Uterus (tissue), 4 donors: ENCODE measurements around the gene GPALPP1. TPM values are rescaled to one million over a fixed set of nuclear protein-coding genes. Genes with fewer than 3 reads are reported as not detected.

Experiments used
- DNase-seq, 2 donors: peaks; one replicate each; pipeline ENCODE4 v3.0.0-alpha.2; 2019 to 2020
- H3K27ac ChIP-seq, 2 donors: fragments of 200-600 bp; sonication (generic); 1 replicate in 1 of 2; 2 replicates in 1 of 2; pipeline ENCODE4 v1.5.1; 2016 to 2018
- H3K27me3 ChIP-seq, 2 donors: fragments of 200-600 bp; sonication (generic); one replicate each; pipeline ENCODE4 v1.5.1; 2018 to 2019; ENCODE audit warnings: control low read depth in 1 of 2
- H3K36me3 ChIP-seq, 2 donors: fragments of 200-600 bp; sonication (generic); one replicate each; pipeline ENCODE4 v1.5.1; 2019; ENCODE audit warnings: control low read depth in 1 of 2
- H3K4me1 ChIP-seq, 2 donors: fragments of 200-600 bp; sonication (generic); one replicate each; pipeline ENCODE4 v1.5.1; 2018 to 2019; ENCODE audit warnings: control low read depth in 1 of 2
- H3K4me3 ChIP-seq, 2 donors: fragments of 200-600 bp; sonication (generic); 1 replicate in 1 of 2; 2 replicates in 1 of 2; pipeline ENCODE4 v1.5.1; 2018 to 2019; ENCODE audit warnings: mild to moderate bottlenecking in 1 of 2
- H3K9me3 ChIP-seq, 2 donors: fragments of 200-600 bp; sonication (generic); one replicate each; pipeline ENCODE4 v1.5.1; 2019; ENCODE audit warnings: control low read depth in 1 of 2
- CTCF ChIP-seq, 4 experiments: fragments of 200-600 bp in 2 of 4; fragments of 450-650 bp in 2 of 4; sonication (generic) in 2 of 4; IDR thresholded peaks; one replicate each; pipeline ENCODE4 v1.5.1; 2016 to 2019; ENCODE audit warnings: antibody characterized with exemption in 4 of 4, mild to moderate bottlenecking in 2 of 4, moderate library complexity in 1 of 4
- POLR2A ChIP-seq, 2 donors: fragments of 450-650 bp; IDR thresholded peaks; one replicate each; pipeline ENCODE4 v1.6.1; 2016; ENCODE audit warnings: antibody characterized with exemption in 2 of 2, mild to moderate bottlenecking in 1 of 2, moderate library complexity in 1 of 2
- intact Hi-C: fragments of 100-400 bp; cut with DNase I; formaldehyde crosslinking; loops from one replicate; pipeline ENCODE4 v1.15.1; 2023; ENCODE audit warnings: low total_unique reads
- total RNA-seq, 4 donors: library from RNA; depleted of rRNA in 3 of 4; stranded (reverse); fragments of >200 nt in 3 of 4; gene quantifications; one replicate each; pipeline versions ENCODE4 v1.1.0 to v1.2.4, GENCODE V29; 2014 to 2023
- donor health status: DM: yes; HTN: yes; CAD: no.

Gene GPALPP1
- total RNA-seq, 4 donors from 2014 or later = 8.7 to 55.2 (median 28.1) TPM

GRCh38 chr13:44955406-44955805 lies 33.9 kb upstream of the GPALPP1 start:
- no peak for TF ChIP-seq CTCF (IDR thresholded peaks at IDR 0.05)
- TF ChIP-seq POLR2A (IDR thresholded peaks at IDR 0.05) = no peak
- Histone ChIP-seq H3K27me3 (no peaks in the 10 kb centered on the region), H3K4me1 (no peaks in the 10 kb centered on the region), H3K9me3 (no peaks in the 10 kb centered on the region), H3K4me3 (no peak overlapping the region), H3K36me3 (no peaks in the 10 kb centered on the region), H3K27ac (no peak overlapping the region)
- no peak for DNase-seq
- intact Hi-C loops = no loop called here

GRCh38 chr13:44961997-44962396 lies 27.3 kb upstream of the GPALPP1 start:
- H3K36me3 ChIP-seq = no peaks in the 10 kb centered on the region
- H3K27ac ChIP-seq = no peak overlapping the region
- no peak overlapping the region for H3K4me3 ChIP-seq
- H3K9me3 ChIP-seq = no peaks in the 10 kb centered on the region
- H3K27me3 ChIP-seq = no peaks in the 10 kb centered on the region
- TF ChIP-seq POLR2A (IDR thresholded peaks at IDR 0.05) = no peak
- no peak for TF ChIP-seq CTCF (IDR thresholded peaks at IDR 0.05)
- no peak for DNase-seq
- peaks cover 0 to 2% of the 10 kb centered on the region in 2 donors for H3K4me1 ChIP-seq
- intact Hi-C loops = no loop called here

- peak in 2 of 4 experiments; percentile 17 to 20 for TF ChIP-seq CTCF (IDR thresholded peaks at IDR 0.05)
- TF ChIP-seq POLR2A (IDR thresholded peaks at IDR 0.05) = no peak
- H3K36me3 ChIP-seq = no peaks in the 10 kb centered on the region
- intact Hi-C loops = no loop called here
Measured at GRCh38 chr13:44967704-44968433, 21.5 kb upstream of the GPALPP1 start.

GRCh38 chr13:44968434-44968815 lies 20.9 kb upstream of the GPALPP1 start:
- no peak overlapping the region for H3K4me3 ChIP-seq
- H3K36me3 ChIP-seq = no peaks in the 10 kb centered on the region
- no peaks in the 10 kb centered on the region for H3K9me3 ChIP-seq
- no peaks in the 10 kb centered on the region for H3K4me1 ChIP-seq
- DNase-seq = no peak
- intact Hi-C loops = no loop called here
- TF ChIP-seq POLR2A (IDR thresholded peaks at IDR 0.05) (no peak), CTCF (IDR thresholded peaks at IDR 0.05) (peak in 1 of 4 experiments; percentile 10)
- H3K27me3 ChIP-seq = no peaks in the 10 kb centered on the region
- H3K27ac ChIP-seq = peak overlapping the region; percentile 59 to 66

More at GRCh38 chr13:44967704-44968433, 21.5 kb upstream of the GPALPP1 start:
- Histone ChIP-seq H3K9me3 (no peaks in the 10 kb centered on the region), H3K4me3 (no peak overlapping the region), H3K27ac (peak overlapping the region; percentile 59 to 66), H3K27me3 (no peaks in the 10 kb centered on the region), H3K4me1 (peaks cover 0 to 2% of the 10 kb centered on the region in 2 donors)
- no peak for DNase-seq
